Measurements from ENCODE around the gene BCL11B.

Gene BCL11B

DNA sequence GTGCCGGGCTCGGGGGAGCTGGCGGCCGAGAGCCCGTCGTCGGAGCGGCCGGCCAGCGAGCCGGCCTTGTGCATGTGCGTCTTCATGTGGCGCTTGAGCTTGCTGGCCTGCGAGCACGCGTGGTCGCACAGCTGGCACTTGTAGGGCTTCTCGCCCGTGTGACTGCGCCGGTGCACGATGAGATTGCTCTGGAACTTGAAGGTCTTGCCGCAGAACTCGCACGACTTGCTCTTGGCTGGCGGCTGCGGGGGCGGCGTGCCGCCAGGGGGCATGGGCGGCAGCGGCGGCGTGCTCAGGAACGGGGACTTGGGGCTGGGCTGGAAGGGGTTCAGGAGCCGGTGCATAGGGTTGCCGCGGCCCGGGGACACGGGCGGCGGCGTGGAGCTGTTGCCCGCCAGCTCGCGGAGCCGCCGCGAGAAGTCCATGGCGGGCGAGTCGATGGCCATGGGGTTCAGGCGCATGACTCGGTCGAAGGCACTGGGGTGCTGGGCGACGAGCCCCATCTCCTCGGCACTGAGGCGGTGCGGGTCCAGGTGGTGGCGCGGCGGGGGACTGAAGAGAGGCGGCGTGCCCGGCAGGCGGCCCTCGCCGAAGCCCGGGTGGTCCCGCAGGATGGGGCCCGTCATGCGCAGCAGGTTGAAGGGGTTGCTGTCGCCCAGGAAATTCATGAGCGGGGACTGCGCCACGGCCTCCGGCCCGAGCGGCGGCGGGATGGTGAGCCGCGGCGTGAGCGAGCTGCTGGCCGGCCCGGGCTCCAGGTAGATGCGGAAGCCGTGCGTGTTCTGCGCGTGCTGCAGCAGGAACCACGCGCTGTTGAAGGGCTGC lies 96.5 kb downstream of the BCL11B start:
- TF ChIP-seq, protein P1, sequence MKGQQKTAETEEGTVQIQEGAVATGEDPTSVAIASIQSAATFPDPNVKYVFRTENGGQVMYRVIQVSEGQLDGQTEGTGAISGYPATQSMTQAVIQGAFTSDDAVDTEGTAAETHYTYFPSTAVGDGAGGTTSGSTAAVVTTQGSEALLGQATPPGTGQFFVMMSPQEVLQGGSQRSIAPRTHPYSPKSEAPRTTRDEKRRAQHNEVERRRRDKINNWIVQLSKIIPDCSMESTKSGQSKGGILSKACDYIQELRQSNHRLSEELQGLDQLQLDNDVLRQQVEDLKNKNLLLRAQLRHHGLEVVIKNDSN (IDR thresholded peaks at IDR 0.05): no peak
- TF ChIP-seq TCF12 (IDR thresholded peaks at IDR 0.05; ENCODE audit: low read depth) (no peak), TAF1 (IDR thresholded peaks at IDR 0.05; ENCODE audit: low read depth) (no peak), CEBPB (IDR thresholded peaks at IDR 0.05) (no peak), CREB1 (IDR thresholded peaks at IDR 0.05; ENCODE audit: low read depth) (no peak), RAD21 (IDR thresholded peaks at IDR 0.05; ENCODE audit: low read depth) (no peak), EGR1 (IDR thresholded peaks at IDR 0.05) (no peak), TEAD4 (IDR thresholded peaks at IDR 0.05) (no peak), NFIC (IDR thresholded peaks at IDR 0.05) (no peak), EP300 (IDR thresholded peaks at IDR 0.05; ENCODE audit: borderline replicate concordance) (no peak), ZBTB7A (IDR thresholded peaks at IDR 0.05; ENCODE audit: low read depth) (no peak), FOXM1 (IDR thresholded peaks at IDR 0.05; ENCODE audit: borderline replicate concordance, low read depth) (no peak), YY1 (IDR thresholded peaks at IDR 0.05; ENCODE audit: low read depth) (no peak)
- TF ChIP-seq, protein P2, sequence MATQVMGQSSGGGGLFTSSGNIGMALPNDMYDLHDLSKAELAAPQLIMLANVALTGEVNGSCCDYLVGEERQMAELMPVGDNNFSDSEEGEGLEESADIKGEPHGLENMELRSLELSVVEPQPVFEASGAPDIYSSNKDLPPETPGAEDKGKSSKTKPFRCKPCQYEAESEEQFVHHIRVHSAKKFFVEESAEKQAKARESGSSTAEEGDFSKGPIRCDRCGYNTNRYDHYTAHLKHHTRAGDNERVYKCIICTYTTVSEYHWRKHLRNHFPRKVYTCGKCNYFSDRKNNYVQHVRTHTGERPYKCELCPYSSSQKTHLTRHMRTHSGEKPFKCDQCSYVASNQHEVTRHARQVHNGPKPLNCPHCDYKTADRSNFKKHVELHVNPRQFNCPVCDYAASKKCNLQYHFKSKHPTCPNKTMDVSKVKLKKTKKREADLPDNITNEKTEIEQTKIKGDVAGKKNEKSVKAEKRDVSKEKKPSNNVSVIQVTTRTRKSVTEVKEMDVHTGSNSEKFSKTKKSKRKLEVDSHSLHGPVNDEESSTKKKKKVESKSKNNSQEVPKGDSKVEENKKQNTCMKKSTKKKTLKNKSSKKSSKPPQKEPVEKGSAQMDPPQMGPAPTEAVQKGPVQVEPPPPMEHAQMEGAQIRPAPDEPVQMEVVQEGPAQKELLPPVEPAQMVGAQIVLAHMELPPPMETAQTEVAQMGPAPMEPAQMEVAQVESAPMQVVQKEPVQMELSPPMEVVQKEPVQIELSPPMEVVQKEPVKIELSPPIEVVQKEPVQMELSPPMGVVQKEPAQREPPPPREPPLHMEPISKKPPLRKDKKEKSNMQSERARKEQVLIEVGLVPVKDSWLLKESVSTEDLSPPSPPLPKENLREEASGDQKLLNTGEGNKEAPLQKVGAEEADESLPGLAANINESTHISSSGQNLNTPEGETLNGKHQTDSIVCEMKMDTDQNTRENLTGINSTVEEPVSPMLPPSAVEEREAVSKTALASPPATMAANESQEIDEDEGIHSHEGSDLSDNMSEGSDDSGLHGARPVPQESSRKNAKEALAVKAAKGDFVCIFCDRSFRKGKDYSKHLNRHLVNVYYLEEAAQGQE (IDR thresholded peaks at IDR 0.05; ENCODE audit: low read depth): no peak
- TF ChIP-seq, protein P3, sequence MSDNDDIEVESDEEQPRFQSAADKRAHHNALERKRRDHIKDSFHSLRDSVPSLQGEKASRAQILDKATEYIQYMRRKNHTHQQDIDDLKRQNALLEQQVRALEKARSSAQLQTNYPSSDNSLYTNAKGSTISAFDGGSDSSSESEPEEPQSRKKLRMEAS (IDR thresholded peaks at IDR 0.05): no peak

DNA sequence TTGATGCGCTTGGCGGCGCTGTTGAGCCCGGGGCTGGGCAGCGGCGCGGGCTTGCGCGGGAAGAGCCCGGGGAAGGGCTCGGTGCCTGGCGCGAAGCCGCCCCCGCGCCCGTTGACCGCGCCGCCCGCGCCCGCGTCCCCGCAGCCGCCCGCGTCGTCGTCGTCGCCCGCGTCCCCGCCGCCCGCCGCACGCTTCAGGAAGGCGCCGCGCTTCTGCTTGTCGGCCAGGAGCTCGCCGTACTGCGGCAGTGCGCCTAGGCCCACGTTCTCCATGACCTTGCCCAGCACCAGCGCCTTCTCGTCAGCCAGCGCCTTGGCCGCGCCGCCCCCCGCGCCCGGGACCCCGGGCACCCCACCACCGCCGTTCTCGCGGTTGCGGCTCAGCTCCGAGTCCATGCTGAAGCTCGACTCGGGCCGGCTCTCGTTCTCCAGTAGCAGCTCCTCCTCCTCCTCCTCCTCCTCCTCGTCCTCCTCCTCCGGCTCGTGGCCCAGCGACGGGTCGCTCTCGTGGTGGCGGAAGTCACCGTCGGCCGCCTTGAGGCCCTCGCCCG lies 97.2 kb downstream of the BCL11B start:
- TF ChIP-seq TCF12 (IDR thresholded peaks at IDR 0.05; ENCODE audit: low read depth) (no peak), EGR1 (IDR thresholded peaks at IDR 0.05) (no peak), YY1 (IDR thresholded peaks at IDR 0.05; ENCODE audit: low read depth) (no peak), EP300 (IDR thresholded peaks at IDR 0.05; ENCODE audit: borderline replicate concordance) (no peak)
- TF ChIP-seq, protein P1 (IDR thresholded peaks at IDR 0.05): no peak
- TF ChIP-seq, protein P2 (IDR thresholded peaks at IDR 0.05; ENCODE audit: low read depth): no peak

DNA sequence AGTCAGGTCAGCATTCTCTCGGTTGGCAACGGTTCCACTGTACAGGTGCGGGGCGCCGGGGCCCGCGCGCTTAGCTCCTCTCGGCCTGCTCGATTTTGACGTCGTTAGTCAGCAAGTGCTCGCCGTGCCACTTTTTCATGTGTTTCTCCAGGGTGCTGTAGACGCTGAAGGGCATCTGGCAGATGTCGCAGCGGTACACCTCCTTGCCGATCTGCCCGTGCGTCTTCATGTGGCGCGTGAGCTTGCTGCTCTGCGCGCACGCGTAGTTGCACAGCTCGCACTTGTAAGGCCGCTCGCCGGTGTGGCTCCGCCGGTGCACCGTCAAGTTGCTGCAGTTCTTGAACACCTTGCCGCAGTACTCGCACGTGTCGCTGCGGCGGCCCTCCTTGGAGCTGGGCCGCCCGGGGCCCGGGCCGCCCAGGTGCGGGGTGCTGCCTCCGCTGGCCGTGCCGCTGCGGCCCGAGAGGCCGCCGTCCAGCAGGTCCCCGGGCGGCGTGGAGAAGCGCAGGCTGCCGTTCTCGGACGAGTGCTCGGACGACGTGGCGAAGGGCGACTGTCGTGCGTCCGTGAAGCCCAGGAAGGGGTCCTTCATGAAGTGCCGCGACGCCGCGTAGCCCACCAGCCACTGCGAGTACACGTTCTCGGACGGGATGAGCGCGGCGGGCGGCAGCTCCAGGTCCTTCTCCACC lies 97.8 kb downstream of the BCL11B start:
- no peak for TF ChIP-seq EGR1 (IDR thresholded peaks at IDR 0.05)
- TF ChIP-seq TAF1 (IDR thresholded peaks at IDR 0.05; ENCODE audit: low read depth): no peak
- no peak for TF ChIP-seq EP300 (IDR thresholded peaks at IDR 0.05; ENCODE audit: borderline replicate concordance)
- TF ChIP-seq RAD21 (IDR thresholded peaks at IDR 0.05; ENCODE audit: low read depth): no peak
- TF ChIP-seq, protein P1 (IDR thresholded peaks at IDR 0.05): no peak
- TF ChIP-seq, protein P3 (IDR thresholded peaks at IDR 0.05): no peak
- no peak for TF ChIP-seq TCF12 (IDR thresholded peaks at IDR 0.05; ENCODE audit: low read depth)
- TF ChIP-seq TEAD4 (IDR thresholded peaks at IDR 0.05): no peak
- TF ChIP-seq, protein P2 (IDR thresholded peaks at IDR 0.05; ENCODE audit: low read depth): no peak
- no peak for TF ChIP-seq NFIC (IDR thresholded peaks at IDR 0.05)
- no peak for TF ChIP-seq ZBTB7A (IDR thresholded peaks at IDR 0.05; ENCODE audit: low read depth)
- TF ChIP-seq YY1 (IDR thresholded peaks at IDR 0.05; ENCODE audit: low read depth): no peak
- TF ChIP-seq CEBPB (IDR thresholded peaks at IDR 0.05): no peak
- TF ChIP-seq CREB1 (IDR thresholded peaks at IDR 0.05; ENCODE audit: low read depth): no peak

Data from Ishikawa (cell line).